ENCODE measurements around the gene CDH7.
A peak's percentile ranks its signal among the peaks of the same experiment; 100 is the strongest.

Gene CDH7, protein sequence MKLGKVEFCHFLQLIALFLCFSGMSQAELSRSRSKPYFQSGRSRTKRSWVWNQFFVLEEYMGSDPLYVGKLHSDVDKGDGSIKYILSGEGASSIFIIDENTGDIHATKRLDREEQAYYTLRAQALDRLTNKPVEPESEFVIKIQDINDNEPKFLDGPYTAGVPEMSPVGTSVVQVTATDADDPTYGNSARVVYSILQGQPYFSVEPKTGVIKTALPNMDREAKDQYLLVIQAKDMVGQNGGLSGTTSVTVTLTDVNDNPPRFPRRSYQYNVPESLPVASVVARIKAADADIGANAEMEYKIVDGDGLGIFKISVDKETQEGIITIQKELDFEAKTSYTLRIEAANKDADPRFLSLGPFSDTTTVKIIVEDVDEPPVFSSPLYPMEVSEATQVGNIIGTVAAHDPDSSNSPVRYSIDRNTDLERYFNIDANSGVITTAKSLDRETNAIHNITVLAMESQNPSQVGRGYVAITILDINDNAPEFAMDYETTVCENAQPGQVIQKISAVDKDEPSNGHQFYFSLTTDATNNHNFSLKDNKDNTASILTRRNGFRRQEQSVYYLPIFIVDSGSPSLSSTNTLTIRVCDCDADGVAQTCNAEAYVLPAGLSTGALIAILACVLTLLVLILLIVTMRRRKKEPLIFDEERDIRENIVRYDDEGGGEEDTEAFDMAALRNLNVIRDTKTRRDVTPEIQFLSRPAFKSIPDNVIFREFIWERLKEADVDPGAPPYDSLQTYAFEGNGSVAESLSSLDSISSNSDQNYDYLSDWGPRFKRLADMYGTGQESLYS

GRCh38 chr18:65750389-65751154 lies at the start of gene CDH7:
TSS of gene CDH7 (plus strand) at chr18:65751012. CDS start at chr18:65762843, 11,831 bp downstream.
- DNase-seq, result no peak

DNA sequence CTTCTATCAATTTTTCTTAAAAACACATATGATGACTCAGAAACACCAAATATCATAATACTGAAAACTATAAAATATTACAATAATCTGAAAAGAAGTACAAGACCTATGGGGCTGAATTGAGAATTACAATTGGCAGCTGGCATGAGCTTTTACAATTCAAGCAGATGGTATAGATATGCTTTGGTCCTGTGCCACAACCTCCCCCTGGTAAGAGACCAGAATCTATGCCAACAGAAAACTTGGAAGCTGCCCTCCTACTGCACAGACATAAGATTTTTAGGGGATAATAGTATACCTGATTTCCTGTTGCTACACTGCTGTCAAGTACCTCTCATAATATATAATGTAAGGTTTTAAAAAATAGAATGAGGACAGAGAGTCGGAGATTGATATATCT lies 46.8 kb upstream of the CDH7 start:
- no peak for DNase-seq

- no peak for DNase-seq
Measured at GRCh38 chr18:65706646-65707045, 44.2 kb upstream of the CDH7 start.

- DNase-seq, result no peak
Measured at GRCh38 chr18:65711493-65711892, 39.3 kb upstream of the CDH7 start.

DNA sequence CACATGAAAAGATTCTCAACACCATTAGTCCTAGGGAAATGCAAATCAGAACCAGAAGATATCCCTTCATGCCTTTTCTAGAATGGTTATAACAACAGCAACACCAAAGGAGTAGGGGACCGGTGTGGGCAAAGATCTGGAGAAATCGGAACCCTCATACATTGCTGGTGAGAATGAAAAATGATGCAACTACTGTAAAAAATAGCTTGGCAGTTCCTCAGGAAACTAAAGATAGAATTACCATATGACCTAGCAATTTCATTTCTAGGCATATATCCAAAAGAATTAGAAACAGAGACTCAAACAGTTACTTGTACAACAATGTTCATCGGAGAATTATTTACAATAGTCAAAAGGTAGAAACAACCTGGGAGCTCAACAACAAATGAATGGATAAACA lies 29.2 kb upstream of the CDH7 start:
- no peak for DNase-seq

- DNase-seq, result no peak
Measured at GRCh38 chr18:65725251-65726050, 25.4 kb upstream of the CDH7 start.

- no peak for DNase-seq
Measured at GRCh38 chr18:65735155-65735554, 15.7 kb upstream of the CDH7 start.

DNA sequence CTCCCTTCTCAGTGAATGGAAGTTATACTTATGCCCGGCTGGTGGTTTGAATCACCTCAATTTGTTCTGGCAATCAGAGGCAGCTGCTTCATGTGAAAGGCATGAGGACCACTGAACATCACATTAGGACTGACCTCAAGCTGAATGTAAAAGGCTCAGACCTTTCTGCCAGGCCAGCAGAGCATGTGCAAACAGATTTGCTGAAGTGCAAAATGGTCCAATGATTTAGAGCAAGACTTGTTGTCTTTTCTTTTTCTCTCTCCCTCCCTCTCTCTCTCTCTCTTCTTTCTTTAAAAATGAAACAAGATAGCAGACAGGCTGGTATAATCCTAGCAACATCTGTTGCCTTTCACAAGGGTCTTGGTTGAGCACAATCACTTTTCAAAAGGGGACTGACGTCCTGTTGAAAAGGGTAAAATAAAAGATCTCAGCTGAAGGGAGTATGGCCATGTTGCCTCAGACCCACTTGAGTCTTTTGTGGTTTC lies 13.3 kb upstream of the CDH7 start:
- DNase-seq, result no peak

GRCh38 chr18:65746936-65747335 lies 3.9 kb upstream of the CDH7 start:
- no peak for DNase-seq

DNA sequence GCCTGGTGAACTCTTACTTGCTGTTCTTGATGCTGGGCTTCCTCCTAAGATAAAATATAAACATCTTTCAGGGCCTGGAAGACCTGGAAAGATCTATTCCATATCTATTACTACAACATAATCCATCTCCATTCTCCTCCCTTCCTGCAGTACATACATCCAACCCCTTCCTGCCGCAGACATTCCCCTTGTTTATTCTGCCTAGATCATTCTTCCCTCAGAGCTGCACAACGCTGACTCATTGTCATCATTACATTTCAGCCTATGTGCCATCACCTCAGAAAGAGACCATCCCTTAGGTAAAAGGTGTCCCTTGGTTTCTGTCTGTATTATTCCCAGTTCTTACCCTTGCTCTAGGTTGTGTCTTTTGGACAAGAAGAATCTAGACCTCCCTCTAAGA lies 2.5 kb upstream of the CDH7 start:
- DNase-seq, result no peak

- DNase-seq, result no peak
Measured at GRCh38 chr18:65749841-65750240, 971 bp upstream of the CDH7 start.

GRCh38 chr18:65751155-65752085 lies 608 bp downstream of the CDH7 start:
- DNase-seq, result no peak

DNA sequence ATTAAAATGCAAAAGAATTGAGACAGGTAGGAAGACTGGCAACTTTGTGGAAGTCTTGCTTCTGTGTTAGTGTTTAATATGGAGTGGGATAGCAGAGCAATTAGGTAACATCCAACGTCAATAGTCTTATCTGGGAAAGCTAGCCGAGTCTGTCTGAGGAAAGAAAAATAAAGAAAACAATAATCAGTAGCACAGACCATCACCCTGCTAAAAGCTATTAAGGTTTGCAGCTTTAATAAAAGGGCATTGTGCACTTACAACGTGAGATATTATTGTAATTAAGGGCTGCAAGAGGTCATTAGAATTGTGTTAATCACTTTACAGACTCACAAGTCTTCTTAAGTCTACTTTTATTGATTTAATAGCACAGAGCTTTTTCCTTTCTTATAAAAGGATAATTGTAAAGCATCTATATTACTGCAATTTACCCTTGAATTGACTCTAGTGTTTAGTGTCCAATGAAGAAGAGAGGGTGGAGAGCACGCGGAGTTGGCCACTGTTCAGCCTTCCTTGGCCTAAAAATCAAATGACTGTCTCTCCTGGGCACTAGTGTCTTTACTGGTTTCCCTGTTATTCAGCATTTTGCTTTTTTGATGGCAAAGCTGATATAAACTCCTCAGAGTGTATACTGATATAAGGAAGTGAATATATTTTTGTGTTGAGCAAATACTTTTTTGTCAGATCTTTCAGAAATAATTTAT lies 2.0 kb downstream of the CDH7 start:
- no peak for DNase-seq

DNA sequence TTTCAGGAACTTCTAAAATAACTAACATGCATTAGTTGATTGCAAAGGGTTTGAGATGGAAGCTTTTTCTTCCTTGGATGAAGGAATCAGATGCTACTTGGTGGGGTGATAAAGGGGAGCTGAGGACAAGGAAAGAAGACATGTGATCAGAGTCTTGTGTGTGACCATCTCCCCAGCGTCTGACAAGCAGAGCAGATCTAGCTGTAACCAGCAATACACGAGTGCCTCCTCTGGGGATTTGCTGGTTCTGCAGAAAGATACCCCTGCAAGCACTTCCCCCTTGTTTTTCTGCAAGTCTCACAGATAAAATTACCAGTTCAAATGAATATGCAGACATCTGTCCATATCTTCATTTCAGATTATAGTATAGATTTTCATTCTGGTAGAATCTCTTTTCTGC lies 2.7 kb downstream of the CDH7 start:
- peak; percentile 24 for DNase-seq

DNA sequence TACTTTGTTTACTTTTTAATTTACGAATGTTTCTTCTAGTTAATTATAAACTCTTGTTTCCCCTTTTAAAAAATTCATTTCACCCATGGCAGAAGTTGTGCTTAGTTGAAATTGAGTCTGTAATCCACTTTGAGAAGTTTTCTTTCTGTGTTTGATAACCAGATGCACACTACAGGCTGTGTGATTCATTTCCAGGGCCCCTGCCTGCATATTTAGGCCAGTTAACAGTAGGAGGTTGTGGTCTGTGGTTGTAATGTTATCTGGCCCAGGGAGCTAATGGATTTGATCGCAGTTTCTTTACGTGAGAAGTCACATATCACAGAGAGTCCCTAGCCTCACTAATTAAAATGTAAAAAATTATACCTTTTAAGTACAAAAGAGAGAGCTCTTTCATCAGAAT lies 3.3 kb downstream of the CDH7 start:
- no peak for DNase-seq

GRCh38 chr18:65755616-65756015 lies 4.8 kb downstream of the CDH7 start:
- DNase-seq, result no peak

DNA sequence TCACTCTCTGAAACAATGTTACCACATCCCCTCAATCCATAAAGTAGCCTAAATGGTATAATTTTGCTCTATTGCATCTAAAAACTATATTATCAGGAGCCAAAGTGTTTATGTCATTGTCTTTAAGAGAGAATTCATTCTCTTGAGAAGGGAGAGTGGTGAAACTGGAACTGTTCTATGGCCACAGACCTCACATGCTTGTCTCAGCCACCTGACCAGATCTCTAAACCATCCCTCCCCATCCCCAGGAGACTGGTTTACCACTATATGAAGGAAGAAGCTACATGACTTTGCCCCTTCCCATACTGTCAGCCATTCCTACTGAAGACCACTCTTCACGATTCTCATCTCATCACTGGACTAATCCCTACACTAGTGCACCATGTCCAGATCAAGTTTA lies 9.6 kb downstream of the CDH7 start:
- DNase-seq, result no peak

GRCh38 chr18:65761636-65762295 lies 11.0 kb downstream of the CDH7 start:
- no peak for DNase-seq

GRCh38 chr18:65762556-65762955 lies 11.7 kb downstream of the CDH7 start:
- no peak for DNase-seq

- DNase-seq, result no peak
Measured at GRCh38 chr18:65767406-65767805, 16.6 kb downstream of the CDH7 start.
